Inflammatory macrophage (primary cell): ENCODE results near the gene XDH.

Experiments used
- DNase-seq, 2 donors: peaks; one replicate each; pipeline ENCODE4 v3.0.0-alpha.2; 2020 to 2022
- total RNA-seq, 18 experiments: gene quantifications; one replicate each; lab custom pipeline; 2026; ENCODE audit warnings: mixed read lengths in 6 of 18, inconsistent platforms in 2 of 18; lab: John Stamatoyannopoulos, UW

XDH gene
- total RNA-seq, result 0 to 0.52 (median 0) reads per million in 18 experiments

- DNase-seq, result peak; percentile 6 to 18
Observed at GRCh38 chr2:31414601-31415241, at the start of gene XDH. Gene XDH (minus strand): TSS chr2:31414742. CDS start chr2:31414666, 76 bp downstream.

GRCh38 chr2:31457651-31458050, 43.1 kb upstream of the XDH start:
- no peak for DNase-seq

GRCh38 chr2:31446848-31447247, 32.3 kb upstream of the XDH start:
- no peak for DNase-seq

- no peak for DNase-seq
Observed at GRCh38 chr2:31442376-31442775, 27.8 kb upstream of the XDH start.

GRCh38 chr2:31440764-31441163, 26.2 kb upstream of the XDH start:
- DNase-seq, result no peak

GRCh38 chr2:31434911-31435310, 20.4 kb upstream of the XDH start:
- no peak for DNase-seq

GRCh38 chr2:31433541-31433940, 19.0 kb upstream of the XDH start:
- DNase-seq, result no peak

- no peak for DNase-seq
Observed at GRCh38 chr2:31430439-31431165, 16.1 kb upstream of the XDH start.

- DNase-seq, result no peak
Observed at GRCh38 chr2:31429759-31430438, 15.4 kb upstream of the XDH start.

- DNase-seq, result no peak
Observed at GRCh38 chr2:31429040-31429439, 14.5 kb upstream of the XDH start.

GRCh38 chr2:31428001-31428418, 13.5 kb upstream of the XDH start:
- DNase-seq, result no peak

GRCh38 chr2:31426096-31426495, 11.6 kb upstream of the XDH start:
- no peak for DNase-seq

- no peak for DNase-seq
Observed at GRCh38 chr2:31421634-31422033, 7.1 kb upstream of the XDH start.

- DNase-seq, result no peak
Observed at GRCh38 chr2:31420936-31421335, 6.4 kb upstream of the XDH start.

GRCh38 chr2:31419386-31419785, 4.8 kb upstream of the XDH start:
- peak in 1 of 2 donors; percentile 18 for DNase-seq

GRCh38 chr2:31415421-31415820, 879 bp upstream of the XDH start:
- DNase-seq, result no peak

GRCh38 chr2:31413862-31414550, 536 bp downstream of the XDH start:
- no peak for DNase-seq

GRCh38 chr2:31413025-31413424, 1.5 kb downstream of the XDH start:
- DNase-seq, result no peak

GRCh38 chr2:31411771-31412170, 2.8 kb downstream of the XDH start:
- DNase-seq, result no peak

GRCh38 chr2:31406593-31407385, 7.8 kb downstream of the XDH start:
- DNase-seq, result no peak

GRCh38 chr2:31404827-31405226, 9.7 kb downstream of the XDH start:
- DNase-seq, result no peak

- DNase-seq, result no peak
Observed at GRCh38 chr2:31404302-31404701, 10.2 kb downstream of the XDH start.
